HT1080 (cell line): Measurements from ENCODE around the gene COL2A1. TPM values are rescaled to one million over a fixed set of nuclear protein-coding genes. Genes with fewer than 3 reads are reported as not detected.

Experiments
- DNase-seq: peaks from one replicate; pipeline ENCODE4 v3.0.0-alpha.2; 2015; ENCODE audit warnings: low read depth
- total RNA-seq: library from RNA; depleted of rRNA; stranded (reverse); fragments of >200 nt; shearing (Covaris generic); gene quantifications from 2 replicates; pipeline ENCODE4 v1.2.3, GENCODE V29; 2014

The COL2A1 gene
- total RNA-seq, 1 experiment from 2014 or later = 0.02 TPM

GRCh38 chr12:47991106-47992061 lies 12.9 kb downstream of the COL2A1 start:
- no peak for DNase-seq

DNA sequence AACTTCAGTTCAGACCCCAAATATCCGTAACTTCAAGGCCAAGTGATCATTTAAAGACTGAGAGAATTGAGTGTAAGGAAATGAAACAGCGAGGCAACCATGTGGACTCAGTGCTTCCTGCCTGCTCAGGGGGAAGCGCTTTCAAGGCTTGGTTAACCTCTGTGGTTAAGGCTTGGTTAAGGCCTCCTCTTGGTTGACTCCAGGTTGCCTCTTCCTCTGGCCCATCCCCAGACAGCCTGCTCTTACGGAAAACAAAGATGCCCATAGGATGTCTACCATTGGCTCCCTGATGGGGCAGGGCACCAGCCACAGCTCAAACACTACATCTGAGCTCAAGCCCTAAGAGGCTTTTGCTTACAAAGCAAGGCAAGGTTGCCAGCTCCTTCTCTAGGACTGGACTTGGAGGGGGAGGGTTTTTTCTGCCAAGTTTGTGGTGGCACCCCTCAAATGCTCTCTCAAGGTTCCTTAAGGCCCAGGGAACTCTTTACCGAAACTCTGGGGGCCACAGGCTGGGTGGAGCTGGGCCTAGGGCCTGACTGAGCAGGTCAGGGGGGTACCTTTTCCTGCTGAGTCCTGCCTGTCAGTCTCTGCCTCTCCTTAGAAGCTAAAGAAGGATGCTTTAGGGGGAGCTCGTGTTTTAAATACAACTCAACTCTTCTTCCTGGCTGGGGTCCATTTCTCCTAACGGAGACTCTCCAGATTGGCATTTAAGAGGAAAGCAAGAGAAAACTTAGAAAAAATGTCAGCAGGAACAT lies 13.7 kb downstream of the COL2A1 start:
- DNase-seq = no peak

DNA sequence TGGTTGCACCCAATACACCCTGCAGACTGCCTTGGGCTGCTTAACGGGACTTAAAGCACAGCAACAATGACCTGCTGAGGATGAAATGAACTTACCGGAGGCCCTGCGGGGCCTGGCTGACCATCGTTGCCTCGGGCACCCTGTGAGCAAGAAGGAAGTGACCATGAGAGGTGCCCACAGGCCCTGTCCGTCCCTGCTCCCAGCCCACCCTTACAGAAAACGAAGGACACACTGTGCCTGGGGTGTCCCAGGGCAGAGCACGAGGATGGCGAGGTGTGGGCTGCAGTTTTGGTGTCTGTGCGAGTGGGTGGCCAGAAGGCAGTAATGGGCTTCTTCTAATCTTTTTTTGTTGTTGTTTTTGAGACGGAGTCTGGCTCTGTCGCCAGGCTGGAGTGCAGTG lies 14.6 kb downstream of the COL2A1 start:
- DNase-seq = no peak

GRCh38 chr12:47989023-47989417 lies 15.3 kb downstream of the COL2A1 start:
- DNase-seq = no peak

GRCh38 chr12:47988073-47989022 lies 15.9 kb downstream of the COL2A1 start:
- DNase-seq = peak; percentile 59

DNA sequence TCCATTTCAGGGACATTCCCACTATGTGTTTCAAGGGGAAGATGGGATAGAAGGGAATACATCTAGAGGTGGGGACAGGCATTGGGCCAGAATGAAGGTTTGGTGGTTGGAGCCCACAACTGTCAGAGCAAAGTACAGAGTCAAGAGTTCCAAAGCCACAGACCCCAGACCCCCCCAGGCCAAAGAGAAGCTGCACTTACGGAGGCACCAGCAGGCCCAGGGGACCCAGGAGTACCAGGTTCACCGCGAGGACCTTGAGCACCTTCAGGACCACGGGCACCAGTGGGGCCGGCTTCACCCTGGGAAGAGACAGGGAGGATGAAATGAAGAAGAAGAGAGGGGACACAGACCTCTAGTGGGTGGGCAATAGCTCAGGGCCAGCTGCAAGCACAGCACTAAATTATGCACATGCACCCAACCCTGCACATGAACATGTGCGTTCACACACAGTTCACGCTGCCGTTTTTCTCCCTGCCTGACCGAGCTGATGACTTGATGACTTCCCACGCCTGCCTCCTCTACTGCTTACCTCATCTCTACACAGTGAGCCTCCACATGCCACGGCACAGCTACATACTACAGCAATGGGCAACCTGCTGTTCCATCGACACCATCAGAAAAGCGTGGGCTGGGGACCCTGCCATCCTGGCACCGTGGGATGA lies 16.7 kb downstream of the COL2A1 start:
- DNase-seq = no peak

DNA sequence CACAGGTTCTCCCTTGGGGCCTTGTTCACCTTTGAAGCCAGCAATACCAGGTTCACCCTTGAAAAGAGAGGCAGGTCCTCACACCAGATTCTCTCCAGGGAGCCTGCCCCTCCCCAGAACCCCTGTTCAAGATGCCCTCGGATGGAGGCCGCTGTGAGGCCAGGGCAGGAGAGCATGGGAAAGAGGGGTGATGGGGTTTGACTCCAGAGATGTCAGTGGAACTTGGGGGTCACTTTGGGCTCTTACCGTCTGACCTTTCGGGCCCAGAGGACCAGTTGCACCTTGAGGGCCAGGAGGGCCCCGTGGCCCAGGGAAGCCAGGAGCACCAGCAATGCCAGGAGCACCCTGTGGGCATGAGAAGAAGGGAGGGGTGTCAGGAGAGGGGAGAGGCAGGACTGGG lies 17.4 kb downstream of the COL2A1 start:
- no peak for DNase-seq

- no peak for DNase-seq
These were observed 18.0 kb downstream of the COL2A1 start for GRCh38 chr12:47986291-47986660.

- DNase-seq = no peak
These were observed 18.5 kb downstream of the COL2A1 start for GRCh38 chr12:47985596-47986290.

DNA sequence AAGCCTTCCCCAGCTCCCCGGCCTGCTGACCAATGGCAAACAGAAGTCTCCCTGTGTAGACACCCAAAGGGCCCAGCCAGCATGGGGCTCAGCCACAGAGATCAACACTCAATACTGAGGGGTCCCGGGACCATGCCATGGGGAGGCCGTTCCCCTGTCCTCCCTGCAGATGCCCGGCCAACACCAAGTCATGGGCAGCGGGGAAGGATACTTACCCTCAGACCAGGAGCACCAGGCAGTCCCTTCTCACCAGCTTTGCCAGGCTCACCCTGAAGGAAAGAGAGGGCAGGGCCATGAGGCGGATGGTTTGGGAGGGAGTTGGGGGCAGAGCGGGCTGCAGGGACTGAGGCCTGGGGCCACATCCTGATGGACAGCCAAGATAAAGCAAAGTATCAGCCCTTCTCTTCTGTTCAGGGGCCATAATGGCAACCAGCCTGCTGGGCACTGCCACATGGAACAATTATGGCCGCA lies 19.9 kb downstream of the COL2A1 start:
- DNase-seq = no peak

DNA sequence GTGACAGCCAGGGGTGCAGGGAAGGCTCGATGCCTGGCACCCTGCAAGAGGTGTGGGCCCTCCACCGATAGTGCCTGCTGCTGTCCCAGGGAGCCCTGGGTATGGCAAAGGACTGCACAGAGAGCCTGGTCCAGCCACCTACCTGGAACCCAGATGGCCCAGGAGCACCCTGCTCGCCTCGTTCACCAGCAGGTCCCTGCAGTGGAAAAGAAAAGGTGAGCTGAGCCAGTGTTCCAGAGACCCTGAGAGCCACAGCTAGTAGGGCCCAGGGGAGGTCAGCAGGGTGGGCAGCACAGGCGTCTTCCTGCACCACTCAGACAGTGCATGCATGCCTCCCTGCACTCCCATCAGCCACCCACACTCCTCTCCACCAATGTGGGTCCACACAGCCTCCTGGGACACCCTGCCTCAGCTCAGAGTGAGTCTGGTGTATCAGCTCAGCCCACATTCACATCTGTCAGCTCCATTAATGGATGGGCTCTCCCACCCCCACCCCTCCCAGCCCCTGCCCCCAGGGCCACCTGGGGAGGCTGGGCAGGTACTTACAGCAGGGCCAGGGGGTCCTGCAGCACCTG lies 20.6 kb downstream of the COL2A1 start:
- no peak for DNase-seq

DNA sequence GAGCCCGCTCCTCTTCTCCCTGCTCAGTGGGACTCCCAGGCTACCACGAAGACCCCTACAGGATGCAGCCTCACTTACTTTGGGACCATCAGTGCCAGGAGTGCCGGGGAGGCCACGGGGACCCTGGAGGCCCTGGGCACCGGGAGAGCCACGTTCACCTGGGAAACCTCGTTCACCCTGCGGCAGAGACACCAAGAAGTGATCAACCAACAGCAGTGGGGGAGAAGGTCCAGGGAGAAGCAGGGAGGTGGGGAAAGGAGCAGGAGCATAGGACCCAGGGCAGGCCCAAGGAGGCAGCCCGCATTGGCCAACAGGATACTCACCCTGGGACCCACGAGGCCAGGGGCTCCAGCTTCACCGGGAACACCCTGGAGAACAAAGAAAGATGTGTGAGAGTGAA lies 21.5 kb downstream of the COL2A1 start:
- DNase-seq = no peak

DNA sequence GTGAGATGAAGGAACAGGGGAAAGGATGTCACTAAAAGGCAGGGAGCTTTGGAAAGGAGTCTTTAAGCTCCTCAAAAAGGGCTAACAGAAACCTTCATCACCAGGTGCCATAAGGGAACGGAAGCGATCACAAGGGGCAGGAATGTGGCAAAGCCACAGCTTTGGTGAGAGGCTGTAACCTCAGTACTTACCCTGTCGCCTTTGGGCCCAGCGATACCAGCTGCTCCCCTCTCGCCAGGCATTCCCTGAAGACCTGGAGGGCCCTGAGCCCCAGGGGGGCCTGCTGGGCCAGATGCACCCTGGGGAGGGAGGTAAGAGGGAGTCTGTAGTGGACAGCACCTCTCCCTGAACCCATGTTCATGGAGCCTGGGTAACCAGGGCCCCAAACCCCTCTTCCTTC lies 22.0 kb downstream of the COL2A1 start:
- DNase-seq = no peak

- DNase-seq = no peak
These were observed 22.6 kb downstream of the COL2A1 start for GRCh38 chr12:47981496-47982260.

- no peak for DNase-seq
These were observed 23.3 kb downstream of the COL2A1 start for GRCh38 chr12:47980779-47981495.

DNA sequence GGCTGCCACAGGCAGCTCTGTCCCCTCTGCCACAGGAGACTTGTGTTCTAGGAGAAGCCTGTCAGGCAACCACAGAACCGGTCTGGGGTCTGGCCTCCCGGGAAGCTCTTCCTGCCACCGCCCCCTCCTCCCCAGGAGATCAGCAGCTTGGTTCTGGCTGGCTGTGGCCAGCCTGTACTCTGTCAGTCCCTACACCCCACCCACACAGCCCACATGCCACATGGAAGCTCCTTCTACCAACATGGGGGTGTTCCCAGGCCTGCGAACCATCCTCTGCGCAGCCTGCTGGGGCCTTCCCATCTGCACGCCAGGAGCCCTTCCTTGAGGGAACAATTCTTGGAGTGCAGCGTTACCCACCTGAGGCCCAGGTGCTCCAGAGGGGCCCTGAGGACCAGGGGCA lies 24.1 kb downstream of the COL2A1 start:
- DNase-seq = no peak

- DNase-seq = no peak
These were observed 24.6 kb downstream of the COL2A1 start for GRCh38 chr12:47979686-47980085.

DNA sequence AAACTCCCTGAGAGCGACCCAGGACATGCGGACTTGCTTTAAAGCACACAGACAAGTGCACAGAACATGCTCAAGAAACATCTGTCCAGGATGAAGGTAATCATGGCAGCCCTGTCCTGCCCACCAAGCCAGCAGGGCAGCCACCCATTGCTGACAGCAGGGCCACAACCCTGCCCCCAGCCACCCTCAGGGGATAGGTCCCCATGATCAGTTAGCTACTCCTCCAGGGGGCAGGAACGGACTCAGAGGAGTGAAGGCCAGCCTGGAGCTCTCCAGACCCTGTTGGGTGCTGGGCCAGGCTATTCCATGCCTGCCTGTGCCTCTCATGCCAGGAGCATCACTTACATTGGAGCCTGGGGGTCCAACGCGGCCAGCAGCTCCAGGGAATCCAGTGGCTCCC lies 25.1 kb downstream of the COL2A1 start:
- no peak for DNase-seq

DNA sequence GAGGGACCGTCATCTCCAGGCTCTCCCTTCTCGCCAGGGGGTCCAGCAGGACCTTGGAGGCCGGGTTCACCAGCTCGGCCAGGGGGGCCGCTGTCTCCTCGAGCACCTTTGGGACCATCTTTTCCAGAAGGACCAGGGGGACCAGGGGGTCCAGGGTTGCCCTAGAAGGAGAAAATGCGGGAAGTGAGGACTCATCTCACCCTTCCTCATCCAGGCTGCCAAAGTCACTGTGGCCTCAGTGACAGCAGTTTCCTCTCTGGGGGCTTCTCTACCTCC lies 25.7 kb downstream of the COL2A1 start:
- DNase-seq = no peak
